ENCODE measurements around the gene PTGS1.
"Not testable (repeated sequence)": the region's sequence is repeated elsewhere in the genome, so short reads cannot be mapped to it uniquely, and the experiment has no call there.

Gene PTGS1

GRCh38 chr9:122398371-122398924 lies 27.6 kb downstream of the PTGS1 start:
- DNase-seq (ENCODE audit: low read depth in 3 of 3): no peak

GRCh38 chr9:122401896-122402295 lies 31.1 kb downstream of the PTGS1 start:
- no peak for DNase-seq (ENCODE audit: low read depth in 3 of 3)

- DNase-seq (ENCODE audit: low read depth in 3 of 3): peak; percentile 23 to 63 (median 29)
Measured at GRCh38 chr9:122402403-122402871, 31.6 kb downstream of the PTGS1 start.

- no peak for DNase-seq (ENCODE audit: low read depth in 3 of 3)
Measured at GRCh38 chr9:122402874-122403273, 32.0 kb downstream of the PTGS1 start.

GRCh38 chr9:122403381-122404000 lies 32.7 kb downstream of the PTGS1 start:
- no peak for DNase-seq (ENCODE audit: low read depth in 3 of 3)

GRCh38 chr9:122405304-122406069 lies 34.7 kb downstream of the PTGS1 start:
- not testable (repeated sequence) for DNase-seq (ENCODE audit: low read depth in 3 of 3)

- no peak for DNase-seq (ENCODE audit: low read depth in 3 of 3)
Measured at GRCh38 chr9:122406070-122406890, 35.5 kb downstream of the PTGS1 start.

- not testable (repeated sequence) for DNase-seq (ENCODE audit: low read depth in 3 of 3)
Measured at GRCh38 chr9:122414108-122414507, 43.3 kb downstream of the PTGS1 start.

GRCh38 chr9:122418016-122418415 lies 47.2 kb downstream of the PTGS1 start:
- DNase-seq (ENCODE audit: low read depth in 3 of 3): no peak

GRCh38 chr9:122420315-122420714 lies 49.5 kb downstream of the PTGS1 start:
- DNase-seq (ENCODE audit: low read depth in 3 of 3): no peak

GRCh38 chr9:122425087-122425486 lies 54.3 kb downstream of the PTGS1 start:
- DNase-seq (ENCODE audit: low read depth in 3 of 3): no peak

GRCh38 chr9:122426723-122427122 lies 55.9 kb downstream of the PTGS1 start:
- no peak for DNase-seq (ENCODE audit: low read depth in 3 of 3)

GRCh38 chr9:122442568-122442967 lies 71.7 kb downstream of the PTGS1 start:
- DNase-seq (ENCODE audit: low read depth in 3 of 3): no peak

- DNase-seq (ENCODE audit: low read depth in 3 of 3): no peak
Measured at GRCh38 chr9:122444041-122444733, 73.4 kb downstream of the PTGS1 start.

Data from stimulated activated CD4-positive, alpha-beta T cell treated with anti-CD3 and anti-CD28 coated beads, TNF-alpha, amount 100 ng/mL, for 48 hours (primary cell).